22Rv1 (cell line): ENCODE data around the gene MAP1LC3B.

Experiments
- CTCF ChIP-seq: fragments of 450-650 bp; IDR thresholded peaks from 2 replicates; pipeline ENCODE4 v1.5.1; 2017; ENCODE audit warnings: mild to moderate bottlenecking
- ZFX ChIP-seq: fragments of 450-650 bp; IDR thresholded peaks from 2 replicates; pipeline ENCODE4 v1.6.1; 2017; ENCODE audit warnings: antibody characterized with exemption, borderline replicate concordance

GRCh38 chr16:87366288-87366687 is 25.8 kb upstream of the MAP1LC3B start:
- TF ChIP-seq CTCF (no peak), ZFX (no peak)
